ENCODE results near the gene RILPL1.
"Not testable (repeated sequence)": the region's sequence is repeated elsewhere in the genome, so short reads cannot be mapped to it uniquely, and the experiment has no call there.

DNA sequence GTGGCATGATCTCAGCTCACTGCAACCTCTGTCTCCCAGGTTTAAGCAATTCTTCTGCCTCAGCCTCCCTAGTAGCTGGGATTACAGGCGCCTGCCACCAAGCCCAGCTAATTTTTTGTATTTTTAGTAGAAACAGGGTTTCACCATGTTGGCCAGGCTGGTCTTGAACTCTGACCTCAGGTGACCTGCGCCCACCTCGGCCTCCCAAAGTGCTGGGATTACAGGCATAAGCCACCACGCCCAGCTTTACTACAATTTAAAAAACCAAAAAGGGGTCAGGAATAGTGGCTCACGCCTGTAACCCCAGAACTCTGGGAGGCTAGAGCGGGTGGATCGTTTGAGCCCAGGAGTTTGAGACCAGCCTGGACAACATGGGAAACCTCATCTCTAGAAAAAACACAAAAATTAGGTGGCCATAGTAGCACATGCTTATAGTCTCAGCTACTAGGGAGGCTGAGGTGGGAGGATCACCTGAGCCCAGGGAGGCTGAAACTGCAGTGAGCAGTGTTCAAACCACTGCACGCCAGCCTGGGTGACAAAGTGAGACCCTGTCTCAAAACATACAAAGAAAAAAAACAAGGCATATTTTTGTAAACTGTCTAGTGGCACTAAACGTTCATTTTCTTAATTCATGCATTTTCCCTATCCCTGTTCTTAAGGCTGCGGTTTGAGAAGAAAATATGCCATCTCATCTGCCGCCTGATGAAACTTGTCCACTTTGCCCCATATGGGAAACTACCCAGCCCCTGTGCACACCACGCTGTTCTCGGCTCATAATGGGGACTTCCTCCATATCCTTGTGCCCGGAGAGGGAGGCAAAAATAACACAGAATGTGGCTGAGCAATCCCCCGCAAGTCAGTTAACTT lies 101.3 kb downstream of the RILPL1 start:
- TF ChIP-seq, protein P1, sequence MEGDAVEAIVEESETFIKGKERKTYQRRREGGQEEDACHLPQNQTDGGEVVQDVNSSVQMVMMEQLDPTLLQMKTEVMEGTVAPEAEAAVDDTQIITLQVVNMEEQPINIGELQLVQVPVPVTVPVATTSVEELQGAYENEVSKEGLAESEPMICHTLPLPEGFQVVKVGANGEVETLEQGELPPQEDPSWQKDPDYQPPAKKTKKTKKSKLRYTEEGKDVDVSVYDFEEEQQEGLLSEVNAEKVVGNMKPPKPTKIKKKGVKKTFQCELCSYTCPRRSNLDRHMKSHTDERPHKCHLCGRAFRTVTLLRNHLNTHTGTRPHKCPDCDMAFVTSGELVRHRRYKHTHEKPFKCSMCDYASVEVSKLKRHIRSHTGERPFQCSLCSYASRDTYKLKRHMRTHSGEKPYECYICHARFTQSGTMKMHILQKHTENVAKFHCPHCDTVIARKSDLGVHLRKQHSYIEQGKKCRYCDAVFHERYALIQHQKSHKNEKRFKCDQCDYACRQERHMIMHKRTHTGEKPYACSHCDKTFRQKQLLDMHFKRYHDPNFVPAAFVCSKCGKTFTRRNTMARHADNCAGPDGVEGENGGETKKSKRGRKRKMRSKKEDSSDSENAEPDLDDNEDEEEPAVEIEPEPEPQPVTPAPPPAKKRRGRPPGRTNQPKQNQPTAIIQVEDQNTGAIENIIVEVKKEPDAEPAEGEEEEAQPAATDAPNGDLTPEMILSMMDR (conservative IDR thresholded peaks at IDR 0.05; ENCODE audit: low read depth, low read length), result not testable (repeated sequence)
- TF ChIP-seq EZH2 (IDR thresholded peaks at IDR 0.05; ENCODE audit: borderline replicate concordance, low read depth, low read length, poor library complexity, severe bottlenecking), result not testable (repeated sequence)

Measured in A673 (cell line).